ENCODE data around the gene PUSL1. TPM values are rescaled to one million over a fixed set of nuclear protein-coding genes. Genes with fewer than 3 reads are reported as not detected.

PUSL1 gene
- total and polyA plus RNA-seq, 2 of the 13 experiments (the other 11 are each of a cell fraction or from before 2014, with no cell fraction given): 8.3 to 22.2 TPM

DNA sequence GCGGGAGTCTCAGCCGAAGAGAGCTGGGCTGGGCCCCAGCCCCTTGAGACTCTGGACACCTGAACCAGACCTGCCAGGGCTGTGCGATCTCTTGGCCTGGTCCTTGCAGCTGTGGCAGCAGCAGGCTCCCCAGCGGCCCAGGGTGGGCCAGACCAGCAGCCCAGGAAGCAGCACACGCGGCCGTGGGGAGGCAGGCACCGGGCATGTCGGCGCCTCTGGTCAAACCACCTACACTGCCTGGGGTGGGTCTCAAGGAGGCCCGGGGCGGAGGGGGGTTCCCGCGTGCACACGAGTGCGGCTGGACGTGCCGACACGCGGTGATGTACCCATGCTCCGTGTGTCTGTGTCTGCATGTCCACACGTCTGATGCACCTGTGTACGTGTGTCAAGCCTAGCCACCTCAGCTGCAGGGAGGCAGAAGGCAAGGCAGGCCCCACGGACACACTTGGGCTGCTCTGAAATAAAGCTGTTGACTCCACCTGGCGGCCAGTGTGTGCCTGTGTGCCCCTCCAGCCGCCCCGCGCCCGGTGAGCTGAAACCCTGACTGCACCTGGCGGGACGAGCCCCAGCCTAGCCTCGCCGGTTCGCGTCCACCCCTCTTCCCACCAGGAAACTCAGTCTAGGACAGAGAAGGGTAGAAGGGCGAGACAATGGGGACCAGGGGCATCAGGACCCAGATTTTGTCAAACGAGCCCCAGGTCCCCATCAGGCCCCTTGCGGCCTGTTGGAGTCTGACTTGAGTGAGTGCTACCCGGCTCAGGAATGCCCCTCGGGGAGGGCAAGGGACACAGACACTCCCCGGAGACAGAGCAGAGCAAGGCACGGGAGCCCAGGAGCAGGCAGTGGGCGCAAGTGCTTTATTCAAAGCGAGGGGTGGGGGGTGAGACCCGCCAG, 16.6 kb upstream of the PUSL1 start:
- Histone ChIP-seq H3K4me3 (replicated peaks in 1 of 3; ENCODE audit: insufficient read depth in 1 of 3, low read depth in 2 of 3, low read length in 3 of 3) (no peak overlapping the region), H3K79me2 (ENCODE audit: insufficient read depth, low read length) (no peaks in the 10 kb centered on the region), H3K9ac (ENCODE audit: insufficient read depth, low read depth, low read length) (no peak overlapping the region), H3K9me3 (ENCODE audit: low read length) (no peaks in the 10 kb centered on the region), H4K20me1 (ENCODE audit: insufficient read depth, low read length) (no peaks in the 10 kb centered on the region), H3K27ac (ENCODE audit: extremely low read length, insufficient read depth, low read length) (no peak overlapping the region), H3K4me2 (ENCODE audit: low read depth, low read length) (no peak overlapping the region), H3K27me3 (ENCODE audit: control insufficient read depth in 1 of 2, insufficient read depth in 2 of 2, low read length in 2 of 2) (no peaks in the 10 kb centered on the region), H3K36me3 (replicated peaks in 1 of 2; ENCODE audit: control insufficient read depth in 1 of 2, insufficient read depth in 2 of 2, low read length in 2 of 2) (no peaks in the 10 kb centered on the region; a peak in 1 of 5 replicates), H2AFZ (ENCODE audit: low read length) (no peak overlapping the region), H3K4me1 (ENCODE audit: insufficient read depth, low read length) (peaks cover 11% of the 10 kb centered on the region)
- no TSS peak for BruUV-seq (replicated peaks)
- ATAC-seq: peak; percentile 71
- FAIRE-seq: peak; percentile 28
- POLR2A ChIA-PET: interaction anchor here (1.0 to 2.0 kb wide), 3 partner anchors 10 to 169 kb away, joined by 5 to 6 read pairs (median 5); no protein-coding TSS in a partner anchor
- intact Hi-C loops (cut with micrococcal nuclease; ENCODE audit: unreplicated experiment): loop anchor here (5.0 kb wide), 1 partner anchor 169 kb away; no protein-coding TSS in a partner anchor
- WGBS (ENCODE audit: low lambda C conversion rate): 68% methylated on average over 22 of the region's 45 CpGs
- CTCF ChIA-PET (ENCODE audit: low intra/inter-chr PET ratio, low total read pairs): interaction anchor here (1.5 kb wide), 1 partner anchor 170 kb away, joined by 4 read pairs; no protein-coding TSS in a partner anchor
- in situ Hi-C loops (cut with HindIII; ENCODE audit: extremely low pct_ligation_motif_present, low pct_unique_long_range_greater_than_20kb): no loop called here
- DNase-seq (ENCODE audit: low spot score): peak; percentile 64
- TF ChIP-seq ZNF75D (CRISPR knock-in tag; IDR thresholded peaks at IDR 0.05; ENCODE audit: borderline replicate concordance) (no peak), HOXA5 (CRISPR knock-in tag; IDR thresholded peaks at IDR 0.05) (no peak), ZNF891 (CRISPR knock-in tag; IDR thresholded peaks at IDR 0.05) (0 out of 2 replicates have a peak, but pooled peaks have one; percentile 21), RAD21 (CRISPR knock-in tag; IDR thresholded peaks at IDR 0.05) (peak; percentile 79; the same call in 1 of the 2 replicates), ZMYM4 (CRISPR knock-in tag; IDR thresholded peaks at IDR 0.05) (no peak), ZNF30 (CRISPR knock-in tag; IDR thresholded peaks at IDR 0.05) (0 out of 2 replicates have a peak, but pooled peaks have one; percentile 50), SALL1 (CRISPR knock-in tag; IDR thresholded peaks at IDR 0.05) (peak; percentile 45; the same call in 1 of the 2 replicates), HDAC2 (CRISPR knock-in tag; IDR thresholded peaks at IDR 0.05) (no peak), ZFX (CRISPR knock-in tag; IDR thresholded peaks at IDR 0.05; ENCODE audit: low read depth) (peak; percentile 41; the same call in 1 of the 2 replicates), CENPT (CRISPR knock-in tag; IDR thresholded peaks at IDR 0.05; ENCODE audit: low read depth) (peak; percentile 54; the same call in 1 of the 2 replicates), POLR2A (IDR thresholded peaks at IDR 0.05; ENCODE audit: insufficient read depth in 1 of 2, low read depth in 2 of 2, low read length in 2 of 2) (no peak), ZNF326 (CRISPR knock-in tag; IDR thresholded peaks at IDR 0.05; ENCODE audit: borderline replicate concordance) (0 out of 2 replicates have a peak, but pooled peaks have one; percentile 19), FOXK2 (IDR thresholded peaks at IDR 0.05) (no peak)
- TF ChIP-seq, protein P1, sequence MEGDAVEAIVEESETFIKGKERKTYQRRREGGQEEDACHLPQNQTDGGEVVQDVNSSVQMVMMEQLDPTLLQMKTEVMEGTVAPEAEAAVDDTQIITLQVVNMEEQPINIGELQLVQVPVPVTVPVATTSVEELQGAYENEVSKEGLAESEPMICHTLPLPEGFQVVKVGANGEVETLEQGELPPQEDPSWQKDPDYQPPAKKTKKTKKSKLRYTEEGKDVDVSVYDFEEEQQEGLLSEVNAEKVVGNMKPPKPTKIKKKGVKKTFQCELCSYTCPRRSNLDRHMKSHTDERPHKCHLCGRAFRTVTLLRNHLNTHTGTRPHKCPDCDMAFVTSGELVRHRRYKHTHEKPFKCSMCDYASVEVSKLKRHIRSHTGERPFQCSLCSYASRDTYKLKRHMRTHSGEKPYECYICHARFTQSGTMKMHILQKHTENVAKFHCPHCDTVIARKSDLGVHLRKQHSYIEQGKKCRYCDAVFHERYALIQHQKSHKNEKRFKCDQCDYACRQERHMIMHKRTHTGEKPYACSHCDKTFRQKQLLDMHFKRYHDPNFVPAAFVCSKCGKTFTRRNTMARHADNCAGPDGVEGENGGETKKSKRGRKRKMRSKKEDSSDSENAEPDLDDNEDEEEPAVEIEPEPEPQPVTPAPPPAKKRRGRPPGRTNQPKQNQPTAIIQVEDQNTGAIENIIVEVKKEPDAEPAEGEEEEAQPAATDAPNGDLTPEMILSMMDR (CRISPR knock-in tag; IDR thresholded peaks at IDR 0.05): peak; percentile 96
- TF ChIP-seq, protein P2, sequence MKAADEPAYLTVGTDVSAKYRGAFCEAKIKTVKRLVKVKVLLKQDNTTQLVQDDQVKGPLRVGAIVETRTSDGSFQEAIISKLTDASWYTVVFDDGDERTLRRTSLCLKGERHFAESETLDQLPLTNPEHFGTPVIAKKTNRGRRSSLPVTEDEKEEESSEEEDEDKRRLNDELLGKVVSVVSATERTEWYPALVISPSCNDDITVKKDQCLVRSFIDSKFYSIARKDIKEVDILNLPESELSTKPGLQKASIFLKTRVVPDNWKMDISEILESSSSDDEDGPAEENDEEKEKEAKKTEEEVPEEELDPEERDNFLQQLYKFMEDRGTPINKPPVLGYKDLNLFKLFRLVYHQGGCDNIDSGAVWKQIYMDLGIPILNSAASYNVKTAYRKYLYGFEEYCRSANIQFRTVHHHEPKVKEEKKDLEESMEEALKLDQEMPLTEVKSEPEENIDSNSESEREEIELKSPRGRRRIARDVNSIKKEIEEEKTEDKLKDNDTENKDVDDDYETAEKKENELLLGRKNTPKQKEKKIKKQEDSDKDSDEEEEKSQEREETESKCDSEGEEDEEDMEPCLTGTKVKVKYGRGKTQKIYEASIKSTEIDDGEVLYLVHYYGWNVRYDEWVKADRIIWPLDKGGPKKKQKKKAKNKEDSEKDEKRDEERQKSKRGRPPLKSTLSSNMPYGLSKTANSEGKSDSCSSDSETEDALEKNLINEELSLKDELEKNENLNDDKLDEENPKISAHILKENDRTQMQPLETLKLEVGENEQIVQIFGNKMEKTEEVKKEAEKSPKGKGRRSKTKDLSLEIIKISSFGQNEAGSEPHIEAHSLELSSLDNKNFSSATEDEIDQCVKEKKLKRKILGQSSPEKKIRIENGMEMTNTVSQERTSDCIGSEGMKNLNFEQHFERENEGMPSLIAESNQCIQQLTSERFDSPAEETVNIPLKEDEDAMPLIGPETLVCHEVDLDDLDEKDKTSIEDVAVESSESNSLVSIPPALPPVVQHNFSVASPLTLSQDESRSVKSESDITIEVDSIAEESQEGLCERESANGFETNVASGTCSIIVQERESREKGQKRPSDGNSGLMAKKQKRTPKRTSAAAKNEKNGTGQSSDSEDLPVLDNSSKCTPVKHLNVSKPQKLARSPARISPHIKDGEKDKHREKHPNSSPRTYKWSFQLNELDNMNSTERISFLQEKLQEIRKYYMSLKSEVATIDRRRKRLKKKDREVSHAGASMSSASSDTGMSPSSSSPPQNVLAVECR (CRISPR knock-in tag; IDR thresholded peaks at IDR 0.05; ENCODE audit: borderline replicate concordance): peak; percentile 41; the same call in 1 of the 2 replicates
- TF ChIP-seq, protein P3, sequence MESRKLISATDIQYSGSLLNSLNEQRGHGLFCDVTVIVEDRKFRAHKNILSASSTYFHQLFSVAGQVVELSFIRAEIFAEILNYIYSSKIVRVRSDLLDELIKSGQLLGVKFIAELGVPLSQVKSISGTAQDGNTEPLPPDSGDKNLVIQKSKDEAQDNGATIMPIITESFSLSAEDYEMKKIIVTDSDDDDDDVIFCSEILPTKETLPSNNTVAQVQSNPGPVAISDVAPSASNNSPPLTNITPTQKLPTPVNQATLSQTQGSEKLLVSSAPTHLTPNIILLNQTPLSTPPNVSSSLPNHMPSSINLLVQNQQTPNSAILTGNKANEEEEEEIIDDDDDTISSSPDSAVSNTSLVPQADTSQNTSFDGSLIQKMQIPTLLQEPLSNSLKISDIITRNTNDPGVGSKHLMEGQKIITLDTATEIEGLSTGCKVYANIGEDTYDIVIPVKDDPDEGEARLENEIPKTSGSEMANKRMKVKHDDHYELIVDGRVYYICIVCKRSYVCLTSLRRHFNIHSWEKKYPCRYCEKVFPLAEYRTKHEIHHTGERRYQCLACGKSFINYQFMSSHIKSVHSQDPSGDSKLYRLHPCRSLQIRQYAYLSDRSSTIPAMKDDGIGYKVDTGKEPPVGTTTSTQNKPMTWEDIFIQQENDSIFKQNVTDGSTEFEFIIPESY (CRISPR knock-in tag; IDR thresholded peaks at IDR 0.05): peak; percentile 98

Data from HepG2 (cell line).